Cardiac muscle cell (in vitro differentiated cells and primary cell): ENCODE results near the gene IGHMBP2. TPM values are rescaled to one million over a fixed set of nuclear protein-coding genes. Genes with fewer than 3 reads are reported as not detected.
"Not testable (repeated sequence)": the region's sequence is repeated elsewhere in the genome, so short reads cannot be mapped to it uniquely, and the experiment has no call there.

Experiments used
- DNase-seq, 2 donors: peaks; one replicate each; pipeline versions ENCODE4 v3.0.0 to v3.0.0-alpha.2; 2010 to 2017; ENCODE audit warnings: low read depth in 1 of 2, low spot score in 1 of 2
- H3K27ac ChIP-seq: fragments of 200-600 bp; sonication (generic); 2 replicates; pipeline ENCODE4 v1.5.1; 2016
- H3K27me3 ChIP-seq: fragments of 200-600 bp; sonication (generic); 2 replicates; pipeline ENCODE4 v1.6.0; 2016; ENCODE audit warnings: control low read depth
- H3K36me3 ChIP-seq: fragments of 200-600 bp; sonication (generic); 2 replicates; pipeline ENCODE4 v1.5.1; 2016; ENCODE audit warnings: control low read depth
- H3K4me1 ChIP-seq: fragments of 200-600 bp; sonication (generic); 2 replicates; pipeline ENCODE4 v1.8.1; 2017; ENCODE audit warnings: low read depth, mild to moderate bottlenecking, mixed run types
- H3K4me3 ChIP-seq: fragments of 200-600 bp; sonication (generic); 2 replicates; pipeline ENCODE4 v1.5.1; 2016; ENCODE audit warnings: mild to moderate bottlenecking
- H3K9me3 ChIP-seq: fragments of 200-600 bp; sonication (generic); 2 replicates; pipeline ENCODE4 v1.5.1; 2017; ENCODE audit warnings: low read depth, mild to moderate bottlenecking, control low read depth
- CTCF ChIP-seq: IDR thresholded peaks from 2 replicates; pipeline ENCODE4 v1.5.1; 2012; ENCODE audit warnings: low read depth, mild to moderate bottlenecking, low read length
- polyA plus RNA-seq: library from polyadenylated mRNA; unstranded; fragments of >200 nt; fragmentation: Nextera tagmentation; extraction: Ambion mirVana; gene quantifications from 2 replicates; pipeline ENCODE4 v1.2.1, GENCODE V29; 2016
- total RNA-seq: library from RNA; depleted of rRNA; stranded (reverse); fragments of >200 nt; gene quantifications from 2 replicates; pipeline ENCODE4 v1.2.3, GENCODE V29; 2016

IGHMBP2 gene
- total and polyA plus RNA-seq, 2 experiments from 2014 or later: 20.9 to 21.7 TPM

DNA sequence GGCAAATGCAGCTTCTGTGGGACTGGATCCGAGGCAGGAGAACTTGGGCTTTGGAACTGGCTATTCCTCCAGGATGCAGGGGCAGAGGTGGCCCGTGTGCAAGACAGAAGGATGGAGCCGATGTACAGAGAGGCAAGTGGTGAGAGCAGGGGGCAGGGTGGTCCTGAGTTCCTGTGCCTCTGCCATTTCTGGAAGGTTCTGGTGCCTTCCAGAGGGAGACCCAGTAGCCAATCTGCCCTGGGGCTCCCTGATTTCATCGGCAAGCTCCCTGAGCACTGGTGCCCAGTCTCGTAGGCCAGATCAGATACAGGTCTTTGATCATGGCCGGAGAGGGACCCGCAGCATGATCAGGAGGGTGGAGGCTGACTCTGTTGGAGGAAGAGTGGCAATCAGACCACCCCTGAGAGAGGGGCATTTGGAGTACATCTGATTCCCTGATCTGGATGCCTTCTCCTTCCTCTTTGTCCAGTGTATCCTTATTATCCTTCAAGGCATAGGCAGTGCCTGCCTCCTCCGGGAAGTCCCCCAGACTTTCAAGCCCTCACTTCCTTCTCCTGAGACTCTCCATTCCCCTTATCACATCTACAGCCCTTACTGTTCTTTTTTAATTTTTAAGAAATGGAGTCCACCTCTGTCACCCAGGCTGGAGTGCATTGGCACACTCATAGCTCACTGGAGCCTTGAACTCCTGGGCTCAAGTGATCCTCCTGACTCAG, 67.4 kb downstream of the IGHMBP2 start:
- H3K9me3 ChIP-seq: no peaks in the 10 kb centered on the region
- no peak overlapping the region for H3K27ac ChIP-seq
- no peak for TF ChIP-seq CTCF
- H3K27me3 ChIP-seq: no peaks in the 10 kb centered on the region
- H3K4me3 ChIP-seq: no peak overlapping the region
- H3K36me3 ChIP-seq: no peaks in the 10 kb centered on the region
- no peak for DNase-seq
- H3K4me1 ChIP-seq: peaks cover 4% of the 10 kb centered on the region

DNA sequence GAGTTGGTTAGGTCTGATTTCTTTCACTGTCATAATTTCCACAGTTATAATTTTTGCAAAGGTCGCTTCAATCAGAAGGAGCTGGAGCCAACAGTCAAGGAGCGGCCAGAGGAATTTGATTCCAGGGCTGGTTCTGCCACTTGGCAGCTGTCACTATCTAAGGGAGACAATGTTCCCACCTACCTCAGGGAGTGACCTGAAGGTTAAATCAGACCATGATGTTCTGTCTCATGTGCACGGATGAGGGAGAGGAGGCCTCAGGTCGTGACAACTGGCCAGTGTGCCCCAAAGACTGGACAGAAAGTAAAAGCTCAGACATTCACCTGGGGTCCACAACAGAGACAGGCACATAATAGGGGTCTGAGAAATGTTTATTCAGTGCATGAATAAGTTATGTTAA, 69.5 kb downstream of the IGHMBP2 start:
- H3K27me3 ChIP-seq: no peaks in the 10 kb centered on the region
- no peaks in the 10 kb centered on the region for H3K9me3 ChIP-seq
- peaks cover 4% of the 10 kb centered on the region for H3K4me1 ChIP-seq
- no peak overlapping the region for H3K27ac ChIP-seq
- no peak overlapping the region for H3K4me3 ChIP-seq
- DNase-seq: no peak
- no peak for TF ChIP-seq CTCF
- no peaks in the 10 kb centered on the region for H3K36me3 ChIP-seq

DNA sequence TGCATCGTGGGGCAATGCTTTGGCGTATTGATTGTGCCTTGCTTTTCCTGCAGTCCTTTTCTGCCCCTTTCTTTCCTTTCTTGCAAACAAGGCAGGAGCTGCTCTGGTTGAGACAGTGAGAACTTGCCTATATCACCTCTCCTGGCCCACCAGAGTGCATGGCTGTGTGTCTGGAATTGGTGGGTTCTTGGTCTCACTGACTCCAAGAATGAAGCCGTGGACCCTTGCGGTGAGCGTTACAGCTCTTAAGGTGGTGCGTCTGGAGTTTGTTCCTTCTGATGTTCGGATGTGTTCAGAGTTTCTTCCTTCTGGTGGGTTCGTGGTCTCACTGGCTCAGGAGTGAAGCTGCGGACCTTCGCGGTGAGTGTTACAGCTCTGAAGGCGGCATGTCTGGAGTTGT, 70.0 kb downstream of the IGHMBP2 start:
- H3K36me3 ChIP-seq, DNase-seq, H3K27me3 ChIP-seq, H3K27ac ChIP-seq, H3K9me3 ChIP-seq, H3K4me3 ChIP-seq, H3K4me1 ChIP-seq: not testable (repeated sequence)

- H3K27ac ChIP-seq: no peak overlapping the region
- no peak for DNase-seq
- peaks cover 4% of the 10 kb centered on the region for H3K4me1 ChIP-seq
- no peak for TF ChIP-seq CTCF
- no peak overlapping the region for H3K4me3 ChIP-seq
- no peaks in the 10 kb centered on the region for H3K36me3 ChIP-seq
- H3K27me3 ChIP-seq: no peaks in the 10 kb centered on the region
- no peaks in the 10 kb centered on the region for H3K9me3 ChIP-seq
Measured at GRCh38 chr11:68974421-68975194, 70.9 kb downstream of the IGHMBP2 start.

DNA sequence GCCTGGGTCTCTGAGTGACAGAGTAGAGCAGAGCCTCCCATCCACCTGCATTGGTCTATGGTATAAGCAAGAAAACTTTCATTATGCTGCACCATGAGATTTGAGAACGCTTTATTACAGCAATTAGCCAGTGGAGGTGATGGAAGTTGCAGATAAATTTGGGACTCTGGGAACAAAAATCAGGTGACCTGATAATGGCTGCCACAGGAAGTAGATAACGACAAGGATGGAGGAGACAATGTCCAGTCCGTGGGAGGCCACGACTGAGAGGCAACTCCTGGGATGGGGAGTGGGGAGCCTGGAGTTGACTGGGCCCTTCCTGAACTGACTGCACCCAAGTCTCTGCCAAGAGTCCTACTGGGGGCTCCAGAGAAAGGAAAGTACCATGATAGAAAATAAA, 72.4 kb downstream of the IGHMBP2 start:
- Histone ChIP-seq H3K4me1 (peaks cover 4% of the 10 kb centered on the region), H3K27me3 (no peaks in the 10 kb centered on the region), H3K9me3 (no peaks in the 10 kb centered on the region), H3K36me3 (no peaks in the 10 kb centered on the region), H3K4me3 (no peak overlapping the region), H3K27ac (no peak overlapping the region)
- DNase-seq: no peak
- no peak for TF ChIP-seq CTCF

DNA sequence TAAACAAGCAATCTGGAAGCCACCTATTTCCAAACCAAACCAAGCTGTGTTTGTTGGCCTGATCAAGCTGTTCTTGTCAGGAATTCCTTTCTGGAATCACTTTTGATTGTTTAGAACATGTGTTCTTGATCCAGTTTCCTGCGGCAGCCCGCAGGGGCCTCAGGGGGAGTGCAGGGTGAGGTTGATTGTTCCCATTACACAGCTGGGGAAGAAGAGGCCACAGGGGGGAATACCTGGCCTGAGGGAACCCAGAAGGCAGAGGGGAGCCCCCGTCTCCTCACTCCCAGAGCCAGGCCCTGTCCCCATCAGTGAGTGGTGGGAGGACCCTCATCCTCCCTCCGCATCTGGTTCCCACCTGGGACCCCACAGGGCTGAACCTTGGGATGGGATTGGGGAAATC, 72.9 kb downstream of the IGHMBP2 start:
- Histone ChIP-seq H3K36me3 (no peaks in the 10 kb centered on the region), H3K4me3 (no peak overlapping the region), H3K4me1 (peaks cover 4% of the 10 kb centered on the region), H3K9me3 (no peaks in the 10 kb centered on the region), H3K27me3 (no peaks in the 10 kb centered on the region), H3K27ac (no peak overlapping the region)
- no peak for DNase-seq
- no peak for TF ChIP-seq CTCF
